ENCODE measurements around the gene RNASE7.

GRCh38 chr14:21070083-21070609, 28.0 kb downstream of the RNASE7 start, which contains the start of gene ARHGEF40:
- TF ChIP-seq CTCF (IDR thresholded peaks at IDR 0.05) (no peak), POLR2A (IDR thresholded peaks at IDR 0.05) (peak in 1 of 2 donors; percentile 65)
